Spleen (tissue), 11 donors: ENCODE measurements around the gene DUSP22. TPM values are rescaled to one million over a fixed set of nuclear protein-coding genes. Genes with fewer than 3 reads are reported as not detected.

Experiments
- DNase-seq: peaks from one replicate; pipeline ENCODE4 v3.0.0-alpha.2; 2020
- H3K27ac ChIP-seq, 8 donors: fragments of 200-600 bp; sonication (generic) in 7 of 8; 1 replicate in 4 of 8; 2 replicates in 4 of 8; pipeline versions ENCODE4 v1.5.0 to v1.8.0; 2016 to 2021; ENCODE audit warnings: inconsistent platforms in 4 of 8, mild to moderate bottlenecking in 4 of 8, moderate library complexity in 1 of 8
- H3K27me3 ChIP-seq, 7 donors: fragments of 200-600 bp; sonication (generic) in 6 of 7; replicated peaks in 1 of 7; 1 replicate in 4 of 7; 2 replicates in 3 of 7; pipeline versions ENCODE4 v1.5.0 to v1.8.0; 2016 to 2021; ENCODE audit warnings: inconsistent platforms in 3 of 7, mild to moderate bottlenecking in 1 of 7
- H3K36me3 ChIP-seq, 6 donors: fragments of 200-600 bp; sonication (generic) in 5 of 6; 1 replicate in 4 of 6; 2 replicates in 2 of 6; pipeline versions ENCODE4 v1.5.0 to v1.8.0; 2016 to 2021; ENCODE audit warnings: inconsistent platforms in 2 of 6
- H3K4me1 ChIP-seq, 6 donors: fragments of 200-600 bp; sonication (generic) in 5 of 6; 1 replicate in 3 of 6; 2 replicates in 3 of 6; pipeline versions ENCODE4 v1.5.0 to v1.8.0; 2016 to 2021; ENCODE audit warnings: inconsistent platforms in 3 of 6
- H3K4me3 ChIP-seq, 8 donors: fragments of 200-600 bp; sonication (generic) in 7 of 8; 1 replicate in 4 of 8; 2 replicates in 4 of 8; pipeline versions ENCODE4 v1.5.0 to v1.8.0; 2016 to 2021; ENCODE audit warnings: inconsistent platforms in 4 of 8, mild to moderate bottlenecking in 4 of 8, moderate library complexity in 2 of 8
- H3K9me3 ChIP-seq, 8 donors: fragments of 200-600 bp; sonication (generic) in 7 of 8; 1 replicate in 4 of 8; 2 replicates in 4 of 8; pipeline versions ENCODE4 v1.5.0 to v1.8.0; 2016 to 2021; ENCODE audit warnings: inconsistent platforms in 4 of 8
- POLR2A ChIP-seq, 3 donors: fragments of 450-650 bp; IDR thresholded peaks; one replicate each; pipeline ENCODE4 v1.5.1; 2017; ENCODE audit warnings: antibody characterized with exemption in 3 of 3, mild to moderate bottlenecking in 1 of 3
- POLR2AphosphoS5 ChIP-seq, 3 donors: sonication (generic); formaldehyde crosslinking; IDR thresholded peaks; one replicate each; pipeline ENCODE4 v1.5.1; 2017; ENCODE audit warnings: antibody characterized with exemption in 3 of 3
- WGBS, 5 donors: extraction: QIAGEN DNeasy Blood & Tissue Kit in 3 of 5; methylation state at CpG; one replicate each; pipeline versions ENCODE4 v1.1.5 to v1.1.7; 2013 to 2018; 5-methylcytosine and 5-hydroxymethylcytosine counted together
- intact Hi-C: fragments of 100-400 bp; cut with DNase I; formaldehyde crosslinking; loops from one replicate; pipeline ENCODE4 v1.15.0; 2023; ENCODE audit warnings: low total_unique reads
- polyA plus RNA-seq, 3 donors: library from polyadenylated mRNA; stranded (reverse); fragments of 200-250 nt; gene quantifications; one replicate each; pipeline ENCODE4 v1.2.1, GENCODE V29; 2013
- total RNA-seq, 7 donors: library from RNA; depleted of rRNA in 3 of 7; stranded (reverse); fragments of >200 nt in 3 of 7; fragmentation: NEBNext Ultra II Directional in 4 of 7; extraction: Animal tissue kit (Norgen Biotek cat#: 25700) in 4 of 7; gene quantifications; one replicate each; pipeline versions ENCODE4 v1.1.0 to v1.2.1, GENCODE V29; 2016 to 2021
- TF ChIP-seq, protein P1 (sequence below), 11 experiments: fragments of 200-600 bp in 7 of 11; fragments of 450-650 bp in 4 of 11; sonication (generic) in 4 of 11; IDR thresholded peaks in 8 of 11; conservative IDR thresholded peaks in 3 of 11; 1 replicate in 7 of 11; 2 replicates in 4 of 11; pipeline versions ENCODE4 v1.4.0 to v1.8.0; 2016 to 2021; ENCODE audit warnings: antibody characterized with exemption in 11 of 11, inconsistent platforms in 4 of 11, mild to moderate bottlenecking in 1 of 11
- donor health status: healthy with polysubstance abuse.
- donor health status: DM: no; HTN: no; CAD: no; lungs with moderate emphysema.
- donor health status: DM: no; HTN: no; CAD: no.
- donor health status: Bipolar disorder and iron deficiency.
- donor health status: healthy.
- donor health status: DM: no; HTN: no; CAD: no.
- donor health status: DM: yes; HTN: yes; CAD: no.

The DUSP22 gene
- total and polyA plus RNA-seq, 10 donors, result 41.2 to 120 (median 69.4) TPM

GRCh38 chr6:397604-398003 is 105.3 kb downstream of the DUSP22 start:
- Histone ChIP-seq H3K9me3 (no peaks in the 10 kb centered on the region), H3K27me3 (peaks cover 0 to 40% (median 15%) of the 10 kb centered on the region in 7 donors), H3K27ac (no peak overlapping the region), H3K36me3 (peaks cover 0 to 65% (median 20%) of the 10 kb centered on the region in 6 donors), H3K4me1 (peaks cover 4 to 81% (median 34%) of the 10 kb centered on the region in 6 donors), H3K4me3 (no peak overlapping the region)
- DNase-seq, result no peak
- intact Hi-C loops, result no loop called here
- WGBS, 5 donors, result 61 to 79% (median 73%) methylated on average over 5 of the region's 5 CpGs
- TF ChIP-seq, protein P1, sequence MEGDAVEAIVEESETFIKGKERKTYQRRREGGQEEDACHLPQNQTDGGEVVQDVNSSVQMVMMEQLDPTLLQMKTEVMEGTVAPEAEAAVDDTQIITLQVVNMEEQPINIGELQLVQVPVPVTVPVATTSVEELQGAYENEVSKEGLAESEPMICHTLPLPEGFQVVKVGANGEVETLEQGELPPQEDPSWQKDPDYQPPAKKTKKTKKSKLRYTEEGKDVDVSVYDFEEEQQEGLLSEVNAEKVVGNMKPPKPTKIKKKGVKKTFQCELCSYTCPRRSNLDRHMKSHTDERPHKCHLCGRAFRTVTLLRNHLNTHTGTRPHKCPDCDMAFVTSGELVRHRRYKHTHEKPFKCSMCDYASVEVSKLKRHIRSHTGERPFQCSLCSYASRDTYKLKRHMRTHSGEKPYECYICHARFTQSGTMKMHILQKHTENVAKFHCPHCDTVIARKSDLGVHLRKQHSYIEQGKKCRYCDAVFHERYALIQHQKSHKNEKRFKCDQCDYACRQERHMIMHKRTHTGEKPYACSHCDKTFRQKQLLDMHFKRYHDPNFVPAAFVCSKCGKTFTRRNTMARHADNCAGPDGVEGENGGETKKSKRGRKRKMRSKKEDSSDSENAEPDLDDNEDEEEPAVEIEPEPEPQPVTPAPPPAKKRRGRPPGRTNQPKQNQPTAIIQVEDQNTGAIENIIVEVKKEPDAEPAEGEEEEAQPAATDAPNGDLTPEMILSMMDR (IDR thresholded peaks at IDR 0.05 in 8 of 11, conservative IDR thresholded peaks at IDR 0.05 in 3 of 11), result no peak
- TF ChIP-seq POLR2A (IDR thresholded peaks at IDR 0.05), result no peak
- TF ChIP-seq POLR2AphosphoS5 (IDR thresholded peaks at IDR 0.05), result no peak

DNA sequence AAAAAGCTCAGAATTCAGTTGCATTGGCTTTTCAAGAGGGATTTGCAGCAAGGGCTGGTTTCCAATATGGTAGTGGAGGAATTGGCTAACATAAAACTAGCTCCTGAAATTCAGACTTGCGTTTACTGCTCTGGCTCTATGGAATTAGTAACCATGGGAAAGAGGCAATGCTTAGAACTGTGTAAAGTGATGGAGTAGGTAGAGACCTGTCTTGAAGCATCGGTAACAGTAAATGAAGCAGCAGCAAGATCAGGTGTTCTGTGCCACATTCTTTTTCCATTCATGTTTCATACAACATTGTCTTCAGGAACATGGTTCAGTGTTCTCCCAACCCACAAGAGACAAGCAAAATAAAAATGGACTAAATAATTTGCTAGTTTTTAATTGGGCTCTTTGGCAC is 105.8 kb downstream of the DUSP22 start:
- Histone ChIP-seq H3K27me3 (peaks cover 0 to 35% (median 11%) of the 10 kb centered on the region in 7 donors), H3K4me1 (peaks cover 0 to 81% (median 33%) of the 10 kb centered on the region in 6 donors)

GRCh38 chr6:398558-399078 is 106.3 kb downstream of the DUSP22 start:
- Histone ChIP-seq H3K27ac (peak overlapping the region in 1 of 8 donors; percentile 37), H3K4me3 (no peak overlapping the region), H3K36me3 (peaks cover 0 to 75% (median 20%) of the 10 kb centered on the region in 6 donors), H3K9me3 (no peaks in the 10 kb centered on the region), H3K27me3 (peaks cover 0 to 30% (median 5%) of the 10 kb centered on the region in 7 donors), H3K4me1 (peaks cover 0 to 81% (median 33%) of the 10 kb centered on the region in 6 donors)
- intact Hi-C loops, result no loop called here
- TF ChIP-seq, protein P1 (IDR thresholded peaks at IDR 0.05 in 8 of 11, conservative IDR thresholded peaks at IDR 0.05 in 3 of 11), result no peak
- TF ChIP-seq POLR2AphosphoS5 (IDR thresholded peaks at IDR 0.05), result peak in 1 of 3 donors; percentile 17
- no peak for TF ChIP-seq POLR2A (IDR thresholded peaks at IDR 0.05)
- whole genome bisulfite sequencing, 5 donors, result 82 to 94% (median 87%) methylated on average over 12 to 13 of the region's 13 CpGs
- no peak for DNase-seq

More for the DNA sequence above, 105.8 kb downstream of the DUSP22 start:
- no peak for TF ChIP-seq POLR2A (IDR thresholded peaks at IDR 0.05)
- no peak for TF ChIP-seq POLR2AphosphoS5 (IDR thresholded peaks at IDR 0.05)
- TF ChIP-seq, protein P1 (IDR thresholded peaks at IDR 0.05 in 8 of 11, conservative IDR thresholded peaks at IDR 0.05 in 3 of 11), result no peak
- Histone ChIP-seq H3K36me3 (peaks cover 0 to 70% (median 20%) of the 10 kb centered on the region in 6 donors), H3K27ac (no peak overlapping the region), H3K9me3 (no peaks in the 10 kb centered on the region), H3K4me3 (no peak overlapping the region)
- no peak for DNase-seq
- 91 to 97% (median 92%) methylated on average over 2 of the region's 2 CpGs for WGBS, 5 donors
- intact Hi-C loops, result no loop called here

- TF ChIP-seq POLR2AphosphoS5 (IDR thresholded peaks at IDR 0.05) (peak in 1 of 3 donors; percentile 19), POLR2A (IDR thresholded peaks at IDR 0.05) (no peak)
- Histone ChIP-seq H3K4me3 (no peak overlapping the region), H3K27ac (peak overlapping the region in 4 of 8 donors; percentile 22 to 37 (median 34)), H3K9me3 (no peaks in the 10 kb centered on the region), H3K4me1 (peaks cover 0 to 81% (median 35%) of the 10 kb centered on the region in 6 donors), H3K27me3 (peaks cover 0 to 16% (median 0%) of the 10 kb centered on the region in 7 donors), H3K36me3 (peaks cover 0 to 77% (median 20%) of the 10 kb centered on the region in 6 donors)
- 47 to 66% (median 54%) methylated on average over 11 of the region's 11 CpGs for WGBS, 5 donors
- intact Hi-C loops, result no loop called here
- no peak for DNase-seq
These were observed 107.7 kb downstream of the DUSP22 start for GRCh38 chr6:399785-400534.
